B cell (primary cell): ENCODE data around the gene CHTOP. TPM values are rescaled to one million over a fixed set of nuclear protein-coding genes. Genes with fewer than 3 reads are reported as not detected.

Experiments
- ATAC-seq: fragments of 200-7000 bp; cut with Tn5 transposase; one replicate; pipeline ENCODE4 v1.10.0; 2021; ENCODE audit warnings: low read depth, mild to moderate bottlenecking, moderate number of reproducible peaks, moderate library complexity
- CTCF ChIA-PET: fragments of 350-600 bp; sonication (Branson Sonifier 250); formaldehyde crosslinking; loops from one replicate; lab custom pipeline; 2021; ENCODE audit warnings: antibody characterized with exemption, inconsistent platforms; lab: Charles Lee
- POLR2A ChIA-PET: fragments of 350-600 bp; sonication (Branson Sonifier 250); formaldehyde crosslinking; loops from one replicate; lab custom pipeline; 2021; ENCODE audit warnings: antibody characterized with exemption; lab: Charles Lee
- DNase-seq: peaks from one replicate; pipeline ENCODE4 v3.0.0; 2013
- H2AFZ ChIP-seq: 2 replicates; pipeline ENCODE4 v1.6.1; 2012; ENCODE audit warnings: mild to moderate bottlenecking, low read depth, low read length; ENCODE audit not compliant: insufficient read depth, poor library complexity, severe bottlenecking
- H3K27ac ChIP-seq, 2 donors: 1 replicate in 1 of 2; 2 replicates in 1 of 2; pipeline ENCODE4 v1.5.1; 2012 to 2013; ENCODE audit warnings: low read length in 2 of 2, mild to moderate bottlenecking in 2 of 2, moderate library complexity in 1 of 2
- H3K27me3 ChIP-seq, 4 experiments: fragments of 200-600 bp in 1 of 4; sonication (generic) in 1 of 4; replicated peaks in 1 of 4; 1 replicate in 2 of 4; 2 replicates in 2 of 4; pipeline versions ENCODE4 v1.6.1 to v1.7.0; 2013 to 2016; ENCODE audit warnings: low read length in 3 of 4, mild to moderate bottlenecking in 2 of 4, mixed read lengths in 1 of 4, moderate library complexity in 1 of 4; ENCODE audit not compliant: insufficient read depth in 4 of 4, control insufficient read depth in 3 of 4; ENCODE audit errors: control extremely low read depth in 1 of 4
- H3K36me3 ChIP-seq, 2 experiments: replicated peaks in 1 of 2; 1 replicate in 1 of 2; 2 replicates in 1 of 2; pipeline versions ENCODE4 v1.6.1 to v1.7.1; 2013; ENCODE audit warnings: low read length in 1 of 2; ENCODE audit not compliant: insufficient read depth in 2 of 2, control insufficient read depth in 1 of 2; ENCODE audit errors: control extremely low read depth in 1 of 2, extremely low read depth in 1 of 2
- H3K4me1 ChIP-seq, 2 donors: fragments of 200-600 bp in 1 of 2; sonication (generic) in 1 of 2; 1 replicate in 1 of 2; 2 replicates in 1 of 2; pipeline versions ENCODE4 v1.5.1 to v1.6.1; 2013 to 2017; ENCODE audit warnings: low read length in 2 of 2; ENCODE audit not compliant: control insufficient read depth in 2 of 2, insufficient read depth in 2 of 2
- H3K4me2 ChIP-seq: replicated peaks from 2 replicates; pipeline ENCODE3; 2012; ENCODE audit warnings: mild to moderate bottlenecking, low read depth, low read length; ENCODE audit not compliant: poor library complexity, severe bottlenecking
- H3K4me3 ChIP-seq, 5 experiments: fragments of 200-600 bp in 1 of 5; sonication (generic) in 1 of 5; 1 replicate in 3 of 5; 2 replicates in 2 of 5; pipeline versions ENCODE4 v1.5.1 to v1.7.0; 2011 to 2016; ENCODE audit warnings: low read length in 4 of 5, mild to moderate bottlenecking in 4 of 5, low read depth in 2 of 5, control low read depth in 1 of 5, moderate library complexity in 1 of 5; ENCODE audit not compliant: insufficient read depth in 1 of 5; ENCODE audit errors: control extremely low read depth in 1 of 5, extremely low read depth in 1 of 5
- H3K79me2 ChIP-seq: fragments of 200-600 bp; sonication (generic); one replicate; pipeline ENCODE4 v1.6.0; 2016; ENCODE audit warnings: low read length; ENCODE audit not compliant: control insufficient read depth, insufficient read depth
- H3K9ac ChIP-seq: fragments of 200-600 bp; sonication (generic); 2 replicates; pipeline ENCODE4 v1.6.1; 2017; ENCODE audit warnings: mild to moderate bottlenecking, low read length, moderate library complexity
- H3K9me3 ChIP-seq, 3 donors: one replicate each; pipeline versions ENCODE4 v1.6.1 to v1.7.1; 2013; ENCODE audit warnings: low read length in 2 of 3; ENCODE audit not compliant: control insufficient read depth in 2 of 3, insufficient read depth in 1 of 3; ENCODE audit errors: control extremely low read depth in 1 of 3
- H4K20me1 ChIP-seq: 2 replicates; pipeline ENCODE4 v1.6.0; 2012; ENCODE audit warnings: mild to moderate bottlenecking, low read length; ENCODE audit not compliant: insufficient read depth, control insufficient read depth, poor library complexity, severe bottlenecking
- H3K27ac Mint-ChIP-seq: one replicate; pipeline ENCODE4 v1.8.0; 2021; ENCODE audit warnings: mixed read lengths
- H3K27me3 Mint-ChIP-seq: one replicate; pipeline ENCODE4 v1.8.0; 2021; ENCODE audit warnings: mixed read lengths
- H3K4me1 Mint-ChIP-seq: one replicate; pipeline ENCODE4 v1.8.0; 2021; ENCODE audit warnings: mixed read lengths
- H3K4me3 Mint-ChIP-seq: one replicate; pipeline ENCODE4 v1.8.0; 2021; ENCODE audit warnings: mixed read lengths
- H3K9me3 Mint-ChIP-seq: one replicate; pipeline ENCODE4 v1.8.0; 2022; ENCODE audit warnings: mixed read lengths; ENCODE audit not compliant: insufficient read depth
- CTCF ChIP-seq: fragments of 200-600 bp; IDR thresholded peaks from one replicate; pipeline ENCODE4 v1.8.0; 2022; ENCODE audit warnings: antibody characterized with exemption, mild to moderate bottlenecking
- EZH2 ChIP-seq: IDR thresholded peaks from 2 replicates; pipeline ENCODE4 v1.6.1; 2012; ENCODE audit warnings: borderline replicate concordance, low read depth, mild to moderate bottlenecking, moderate library complexity, low read length; ENCODE audit not compliant: insufficient read depth, poor library complexity, severe bottlenecking
- WGBS: methylation state at CpG from one replicate; pipeline ENCODE4 v1.1.5; 2013; ENCODE audit warnings: missing lambda C conversion rate; ENCODE audit not compliant: insufficient coverage; 5-methylcytosine and 5-hydroxymethylcytosine counted together
- intact Hi-C: fragments of 100-400 bp; cut with micrococcal nuclease; formaldehyde crosslinking; loops from one replicate; pipeline ENCODE4 v1.10.0; 2022
- polyA minus RNA-seq: library from RNA; depleted of rRNA, polyadenylated mRNA; stranded (reverse); fragments of >200 nt; gene quantifications from 2 replicates; pipeline ENCODE4 v1.2.3, GENCODE V29; 2012
- polyA plus RNA-seq: library from polyadenylated mRNA; depleted of rRNA; stranded (reverse); fragments of >200 nt; gene quantifications from 2 replicates; pipeline ENCODE4 v1.2.3, GENCODE V29; 2012
- total RNA-seq, 2 donors: library from RNA; stranded (reverse); fragments of 120-200 nt in 1 of 2; gene quantifications; 1 replicate in 1 of 2; 2 replicates in 1 of 2; pipeline versions ENCODE4 v1.2.3 to v1.2.4, GENCODE V29; 2013 to 2022

The CHTOP gene
- total RNA-seq = 156 TPM in 2 replicates
- total RNA-seq (2013) = 77.9 TPM
- 87.0 and 140 TPM in 2 replicates for polyA plus RNA-seq
- polyA minus RNA-seq = 50.4 and 79.1 TPM in 2 replicates

DNA sequence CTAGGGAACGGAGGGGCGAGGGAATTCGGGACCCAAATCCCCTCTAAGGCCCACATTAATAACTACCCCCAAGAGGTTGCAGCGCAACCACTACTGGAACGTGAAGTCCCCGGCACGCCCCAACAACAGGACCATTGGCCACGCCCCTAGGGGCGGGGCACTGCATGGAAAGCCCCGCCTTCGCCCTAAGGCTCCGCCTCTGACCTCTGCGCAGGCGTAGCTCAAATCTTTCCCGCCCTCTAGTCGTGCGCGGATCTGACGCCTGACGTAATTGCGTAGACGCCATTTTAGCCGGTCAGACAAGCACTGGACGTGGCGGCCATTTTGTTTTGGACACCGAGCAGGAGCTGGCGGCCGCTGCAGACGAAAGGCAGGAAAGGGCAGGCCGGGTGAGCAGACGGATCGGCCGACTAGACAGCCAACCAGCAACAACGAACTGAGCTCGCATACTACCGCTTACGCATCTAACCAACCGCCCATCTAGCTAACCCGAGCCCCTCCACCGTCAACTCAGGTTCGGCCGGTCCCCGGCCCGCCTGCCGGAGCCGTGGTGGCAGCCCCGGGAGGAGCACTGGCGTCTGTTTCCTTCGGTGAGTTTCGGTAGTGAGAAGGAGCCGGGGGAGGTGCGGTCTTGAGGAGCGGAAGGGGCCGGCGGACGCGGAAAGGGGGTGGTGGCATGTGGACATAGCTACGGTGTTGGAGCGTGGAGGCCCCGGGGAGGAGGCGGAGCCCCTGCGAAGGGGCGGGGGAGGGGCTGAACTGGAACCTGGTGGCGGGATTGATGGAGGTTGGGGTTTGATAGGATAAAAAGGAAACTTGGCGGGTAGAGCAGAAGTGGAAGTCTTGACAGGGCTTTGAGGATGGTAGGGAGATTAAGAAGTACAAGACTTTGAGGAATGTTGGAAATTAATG lies at the start of gene CHTOP:
TSS of gene CHTOP (plus strand) at position 313 of the 912 bp plus-strand sequence. CDS start 2,523 bp downstream, outside the sequence.
- H3K4me1 Mint-ChIP-seq = peaks cover 39% of the 10 kb centered on the region
- peaks cover 9 to 24% of the 10 kb centered on the region in 2 donors for H3K4me1 ChIP-seq
- peaks cover 18% of the 10 kb centered on the region for H4K20me1 ChIP-seq
- ATAC-seq = peak; percentile 89
- peak within 1 kb of the TSS; percentile 100 for H3K27ac Mint-ChIP-seq
- DNase-seq = peak; percentile 99
- intact Hi-C loops = loop anchor here (1.0 to 10.0 kb wide), 9 partner anchors 24 to 149 kb away; partner anchors contain the start of genes S100A6 and SNAPIN
- peak within 1 kb of the TSS; percentile 90 to 100 (median 99) for H3K4me3 ChIP-seq
- peak within 1 kb of the TSS; percentile 69 for H2AFZ ChIP-seq
- H3K4me2 ChIP-seq = peak within 1 kb of the TSS; percentile 76
- TF ChIP-seq CTCF = no peak
- TF ChIP-seq EZH2 = no peak
- 4% methylated on average over 60 of the region's 65 CpGs for WGBS
- peaks cover 18 to 31% of the 10 kb centered on the region in 2 experiments for H3K36me3 ChIP-seq
- H3K79me2 ChIP-seq = peaks cover 48% of the 10 kb centered on the region
- peaks cover 0 to 7% (median 0%) of the 10 kb centered on the region in 3 donors for H3K9me3 ChIP-seq
- no peaks in the 10 kb centered on the region for H3K27me3 ChIP-seq
- peak within 1 kb of the TSS; percentile 97 for H3K4me3 Mint-ChIP-seq
- CTCF ChIA-PET = interaction anchor here (0.5 to 3.3 kb wide), 12 partner anchors 10 to 638 kb away, joined by 3 to 32 read pairs (median 4); partner anchors contain the start of gene CREB3L4
- H3K9me3 Mint-ChIP-seq = no peaks in the 10 kb centered on the region
- H3K27ac ChIP-seq = peak within 1 kb of the TSS; percentile 97 to 99
- no peaks in the 10 kb centered on the region for H3K27me3 Mint-ChIP-seq
- POLR2A ChIA-PET = interaction anchor here (0.6 to 2.7 kb wide), 32 partner anchors 10 to 1870 kb away, joined by 3 to 17 read pairs (median 4); partner anchors contain the start of genes CREB3L4, ILF2, INTS3 and JTB
- peak within 1 kb of the TSS; percentile 99 for H3K9ac ChIP-seq
